ENCODE data around the gene MSI2. TPM values are rescaled to one million over a fixed set of nuclear protein-coding genes. Genes with fewer than 3 reads are reported as not detected.

Gene MSI2
- total RNA-seq, 2 experiments from 2014 or later: 113 to 114 TPM

GRCh38 chr17:57391857-57392471 lies 135.6 kb downstream of the MSI2 start:
- ATAC-seq (ENCODE audit: low read depth): no peak
- POLR2A ChIA-PET: no interaction called here
- Mint-ChIP-seq H3K36me3 (peaks cover 68% of the 10 kb centered on the region), H3K4me3 (no peak overlapping the region), H3K27me3 (no peaks in the 10 kb centered on the region), H3K4me1 (peaks cover 7% of the 10 kb centered on the region), H3K27ac (no peak overlapping the region), H3K9me3 (peaks cover 17% of the 10 kb centered on the region)
- no peak for DNase-seq

- Mint-ChIP-seq H3K36me3 (peaks cover 55% of the 10 kb centered on the region), H3K27ac (no peak overlapping the region), H3K27me3 (no peaks in the 10 kb centered on the region), H3K9me3 (peaks cover 12% of the 10 kb centered on the region), H3K4me3 (no peak overlapping the region), H3K4me1 (peaks cover 7% of the 10 kb centered on the region)
- no peak for DNase-seq
- ATAC-seq (ENCODE audit: low read depth): no peak
- POLR2A ChIA-PET: no interaction called here
These were observed 137.0 kb downstream of the MSI2 start for GRCh38 chr17:57393368-57393767.

DNA sequence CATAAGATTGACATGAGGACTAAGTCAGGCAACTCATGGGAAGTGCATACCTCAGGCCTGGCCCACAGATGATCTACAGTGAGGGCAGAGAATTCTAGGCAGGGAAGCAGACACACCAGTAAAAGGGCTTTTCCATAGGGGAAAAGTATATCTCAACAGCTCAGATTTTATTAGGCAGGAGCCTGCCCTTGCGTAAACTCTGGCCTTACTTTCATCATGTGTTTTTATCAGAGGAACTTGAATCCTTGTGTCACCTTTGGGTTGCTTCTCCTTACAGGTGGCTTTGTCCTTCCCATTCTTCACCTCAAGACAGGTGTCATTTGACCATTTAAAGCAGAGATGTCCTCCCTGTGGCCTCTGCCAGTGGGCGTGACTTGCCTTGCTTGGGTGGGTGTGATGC lies 138.1 kb downstream of the MSI2 start:
- POLR2A ChIA-PET: no interaction called here
- ATAC-seq (ENCODE audit: low read depth): no peak
- no peak overlapping the region for H3K4me3 Mint-ChIP-seq

GRCh38 chr17:57395721-57396321 lies 139.5 kb downstream of the MSI2 start:
- Mint-ChIP-seq H3K27ac (no peak overlapping the region), H3K4me3 (no peak overlapping the region), H3K4me1 (peaks cover 9% of the 10 kb centered on the region), H3K36me3 (peaks cover 37% of the 10 kb centered on the region), H3K27me3 (no peaks in the 10 kb centered on the region), H3K9me3 (peaks cover 9% of the 10 kb centered on the region)
- DNase-seq (no peak), ATAC-seq (ENCODE audit: low read depth) (no peak)
- POLR2A ChIA-PET: no interaction called here

More for the DNA sequence above, 138.1 kb downstream of the MSI2 start:
- DNase-seq: no peak
- no peak overlapping the region for H3K27ac Mint-ChIP-seq
- H3K4me1 Mint-ChIP-seq: peaks cover 9% of the 10 kb centered on the region
- peaks cover 45% of the 10 kb centered on the region for H3K36me3 Mint-ChIP-seq
- H3K9me3 Mint-ChIP-seq: peaks cover 9% of the 10 kb centered on the region
- no peaks in the 10 kb centered on the region for H3K27me3 Mint-ChIP-seq

- POLR2A ChIA-PET: no interaction called here
- Mint-ChIP-seq H3K27me3 (no peaks in the 10 kb centered on the region), H3K9me3 (peaks cover 9% of the 10 kb centered on the region), H3K4me1 (peaks cover 11% of the 10 kb centered on the region), H3K36me3 (peaks cover 34% of the 10 kb centered on the region), H3K4me3 (no peak overlapping the region), H3K27ac (no peak overlapping the region)
- DNase-seq (no peak), ATAC-seq (ENCODE audit: low read depth) (no peak)
These were observed 140.2 kb downstream of the MSI2 start for GRCh38 chr17:57396511-57396921.

DNA sequence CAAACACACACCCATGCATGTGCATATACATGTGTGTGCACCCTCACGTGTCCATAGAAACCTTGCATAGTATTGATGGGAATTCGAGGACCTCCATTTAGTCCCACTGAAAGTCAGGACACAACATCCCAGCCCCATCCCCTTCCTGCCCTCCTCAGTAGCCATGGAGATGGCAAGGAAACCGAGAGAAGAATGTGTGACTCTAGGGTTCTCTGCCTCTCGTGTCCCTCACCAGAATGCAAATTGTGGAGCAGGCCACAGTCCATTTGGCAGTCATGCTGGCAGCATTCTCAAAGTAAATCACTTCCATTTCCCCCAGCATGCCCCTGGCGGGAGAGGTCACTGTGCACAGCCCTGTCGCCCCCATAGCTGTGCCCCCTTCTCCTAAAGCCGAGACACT lies 141.1 kb downstream of the MSI2 start:
- POLR2A ChIA-PET: no interaction called here
- ATAC-seq (ENCODE audit: low read depth): no peak
- no peaks in the 10 kb centered on the region for H3K27me3 Mint-ChIP-seq
- DNase-seq: no peak
- no peak overlapping the region for H3K4me3 Mint-ChIP-seq
- H3K36me3 Mint-ChIP-seq: peaks cover 33% of the 10 kb centered on the region
- peaks cover 11% of the 10 kb centered on the region for H3K4me1 Mint-ChIP-seq
- H3K9me3 Mint-ChIP-seq: peaks cover 8% of the 10 kb centered on the region
- H3K27ac Mint-ChIP-seq: no peak overlapping the region

DNA sequence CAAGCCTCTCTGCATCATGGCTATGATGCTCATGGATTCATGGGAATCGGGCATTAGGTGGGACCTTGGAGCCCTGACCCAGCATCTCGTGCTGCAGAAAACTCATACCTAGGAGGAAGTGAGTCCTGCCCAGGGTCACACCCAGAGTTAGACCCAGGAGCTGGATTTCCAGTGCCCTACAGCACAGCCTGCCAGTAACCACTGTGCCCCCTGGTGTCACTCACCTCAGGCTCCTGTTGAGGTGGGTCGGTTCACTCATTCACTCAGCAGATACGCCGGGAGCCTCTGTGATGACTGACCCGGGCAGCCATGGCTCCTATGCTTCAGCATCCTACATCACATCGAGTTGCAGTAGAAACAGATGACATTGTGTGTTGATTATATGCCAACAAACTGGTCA lies 143.4 kb downstream of the MSI2 start:
- H3K27ac Mint-ChIP-seq: no peak overlapping the region
- no peak for DNase-seq
- peaks cover 22% of the 10 kb centered on the region for H3K36me3 Mint-ChIP-seq

GRCh38 chr17:57400648-57401047 lies 144.3 kb downstream of the MSI2 start:
- no peak for DNase-seq
- POLR2A ChIA-PET: interaction anchor here (0.8 kb wide), 1 partner anchor 18 kb away, joined by 3 read pairs; no protein-coding TSS in a partner anchor
- Mint-ChIP-seq H3K9me3 (no peaks in the 10 kb centered on the region), H3K27ac (no peak overlapping the region), H3K4me1 (peaks cover 15% of the 10 kb centered on the region), H3K4me3 (no peak overlapping the region), H3K27me3 (no peaks in the 10 kb centered on the region), H3K36me3 (peaks cover 15% of the 10 kb centered on the region)
- no peak for ATAC-seq (ENCODE audit: low read depth)

More for the DNA sequence above, 143.4 kb downstream of the MSI2 start:
- H3K4me1 Mint-ChIP-seq: peaks cover 16% of the 10 kb centered on the region
- no peaks in the 10 kb centered on the region for H3K27me3 Mint-ChIP-seq
- POLR2A ChIA-PET: no interaction called here
- no peak for ATAC-seq (ENCODE audit: low read depth)
- peaks cover under 1% of the 10 kb centered on the region for H3K9me3 Mint-ChIP-seq
- H3K4me3 Mint-ChIP-seq: no peak overlapping the region

DNA sequence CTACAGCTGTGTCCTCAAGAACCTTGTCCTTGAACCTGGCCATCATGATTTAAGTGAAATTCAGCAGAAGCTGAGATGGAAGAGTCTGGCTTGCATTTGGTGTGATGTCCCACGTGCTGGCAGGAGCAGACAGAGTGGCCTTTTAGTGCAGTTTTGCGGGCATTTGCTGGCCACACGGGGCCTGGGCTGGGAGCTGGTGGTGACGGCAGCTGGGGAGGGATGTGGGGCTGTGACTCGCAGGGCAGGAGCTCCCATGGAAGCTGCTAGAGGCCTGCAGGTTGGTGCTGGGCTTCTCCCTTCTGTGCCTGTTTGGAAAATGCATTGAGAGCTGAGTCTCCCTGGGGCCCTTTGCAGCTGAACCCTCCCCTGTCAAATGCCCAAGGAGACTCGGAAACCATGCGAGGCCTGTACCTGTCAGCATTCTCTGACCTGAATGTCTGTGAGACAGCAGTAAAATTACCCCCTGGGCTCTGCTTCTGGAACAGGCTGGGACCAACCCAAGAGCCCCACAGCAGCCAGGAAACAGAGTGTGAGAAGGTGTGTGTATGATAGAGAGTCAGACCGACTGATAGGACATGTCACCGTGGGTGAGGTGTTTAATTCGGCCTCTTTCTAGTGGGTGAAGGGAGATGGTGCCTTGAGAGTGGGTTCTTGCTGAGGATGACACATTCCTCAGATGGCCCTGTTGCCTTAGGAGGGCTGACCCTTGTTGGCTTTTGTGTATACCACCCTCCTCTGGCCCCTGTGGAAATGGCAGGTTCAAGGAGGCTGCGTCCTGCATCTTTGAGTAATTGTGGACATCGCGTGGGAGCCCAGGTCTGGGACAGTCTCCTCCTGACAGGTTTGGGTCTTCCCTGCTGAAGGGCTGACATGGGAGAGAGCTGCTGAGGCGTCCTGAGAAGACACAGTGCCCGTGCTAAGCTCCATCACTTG lies 145.5 kb downstream of the MSI2 start:
- no peaks in the 10 kb centered on the region for H3K9me3 Mint-ChIP-seq
- DNase-seq (no peak), ATAC-seq (ENCODE audit: low read depth) (no peak)
- POLR2A ChIA-PET: no interaction called here
- peaks cover 16% of the 10 kb centered on the region for H3K36me3 Mint-ChIP-seq
- H3K27me3 Mint-ChIP-seq: no peaks in the 10 kb centered on the region
- no peak overlapping the region for H3K4me3 Mint-ChIP-seq
- H3K4me1 Mint-ChIP-seq: peaks cover 14% of the 10 kb centered on the region
- no peak overlapping the region for H3K27ac Mint-ChIP-seq

DNA sequence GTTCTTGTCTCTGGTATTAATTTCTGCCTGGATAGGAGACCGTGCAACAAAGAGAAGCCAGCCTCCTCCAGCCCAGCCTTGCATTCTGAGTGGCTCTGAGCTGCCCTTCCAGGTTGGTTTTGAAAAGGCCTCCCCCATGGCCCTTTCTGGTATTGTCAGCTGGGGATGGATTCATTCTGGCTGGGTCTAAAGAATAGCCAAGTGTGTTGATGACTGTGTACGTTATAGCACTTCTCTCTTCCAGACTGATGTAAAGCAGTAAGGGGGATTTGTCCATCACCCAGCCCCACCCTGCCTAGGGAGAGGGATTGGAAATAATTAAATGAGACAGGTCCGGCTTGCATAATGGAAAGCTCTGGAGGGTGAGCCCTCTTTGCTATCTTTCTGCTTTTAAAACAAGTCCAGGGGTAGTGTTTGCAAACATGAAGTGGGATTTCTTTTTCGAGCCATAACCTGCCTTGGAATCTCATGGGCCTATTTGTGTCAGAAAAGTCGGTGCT lies 146.4 kb downstream of the MSI2 start:
- Mint-ChIP-seq H3K27me3 (no peaks in the 10 kb centered on the region), H3K36me3 (peaks cover 16% of the 10 kb centered on the region), H3K9me3 (no peaks in the 10 kb centered on the region), H3K4me1 (peaks cover 23% of the 10 kb centered on the region), H3K4me3 (no peak overlapping the region), H3K27ac (no peak overlapping the region)
- DNase-seq (no peak), ATAC-seq (ENCODE audit: low read depth) (no peak)
- POLR2A ChIA-PET: no interaction called here

DNA sequence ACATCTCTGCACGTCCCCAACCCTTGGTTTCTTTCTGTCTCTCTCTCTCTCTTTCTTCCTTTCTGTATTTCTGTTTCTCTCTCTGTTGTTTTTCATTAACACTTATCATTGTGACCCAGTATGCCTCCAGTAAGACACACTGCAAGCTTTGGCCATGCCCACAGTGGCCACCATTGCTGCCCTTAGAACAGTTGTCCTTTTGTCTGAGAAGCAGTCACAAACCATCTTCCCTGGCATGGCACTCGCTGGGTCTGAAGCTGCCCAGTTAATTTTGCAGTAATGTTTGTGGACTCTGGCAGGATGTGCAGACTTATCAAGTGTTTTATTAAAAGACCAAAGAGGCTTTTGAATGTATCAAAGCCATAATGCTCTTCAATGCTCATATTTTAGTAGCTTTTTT lies 146.9 kb downstream of the MSI2 start:
- POLR2A ChIA-PET: no interaction called here
- Mint-ChIP-seq H3K27ac (no peak overlapping the region), H3K9me3 (no peaks in the 10 kb centered on the region), H3K4me1 (peaks cover 28% of the 10 kb centered on the region), H3K36me3 (peaks cover 16% of the 10 kb centered on the region), H3K27me3 (no peaks in the 10 kb centered on the region), H3K4me3 (no peak overlapping the region)
- ATAC-seq (ENCODE audit: low read depth) (no peak), DNase-seq (no peak)

- DNase-seq (no peak), ATAC-seq (ENCODE audit: low read depth) (no peak)
- Mint-ChIP-seq H3K9me3 (no peaks in the 10 kb centered on the region), H3K27me3 (no peaks in the 10 kb centered on the region), H3K4me3 (no peak overlapping the region), H3K36me3 (peaks cover 17% of the 10 kb centered on the region), H3K4me1 (peaks cover 36% of the 10 kb centered on the region), H3K27ac (no peak overlapping the region)
- POLR2A ChIA-PET: no interaction called here
These were observed 147.8 kb downstream of the MSI2 start for GRCh38 chr17:57404073-57404472.

DNA sequence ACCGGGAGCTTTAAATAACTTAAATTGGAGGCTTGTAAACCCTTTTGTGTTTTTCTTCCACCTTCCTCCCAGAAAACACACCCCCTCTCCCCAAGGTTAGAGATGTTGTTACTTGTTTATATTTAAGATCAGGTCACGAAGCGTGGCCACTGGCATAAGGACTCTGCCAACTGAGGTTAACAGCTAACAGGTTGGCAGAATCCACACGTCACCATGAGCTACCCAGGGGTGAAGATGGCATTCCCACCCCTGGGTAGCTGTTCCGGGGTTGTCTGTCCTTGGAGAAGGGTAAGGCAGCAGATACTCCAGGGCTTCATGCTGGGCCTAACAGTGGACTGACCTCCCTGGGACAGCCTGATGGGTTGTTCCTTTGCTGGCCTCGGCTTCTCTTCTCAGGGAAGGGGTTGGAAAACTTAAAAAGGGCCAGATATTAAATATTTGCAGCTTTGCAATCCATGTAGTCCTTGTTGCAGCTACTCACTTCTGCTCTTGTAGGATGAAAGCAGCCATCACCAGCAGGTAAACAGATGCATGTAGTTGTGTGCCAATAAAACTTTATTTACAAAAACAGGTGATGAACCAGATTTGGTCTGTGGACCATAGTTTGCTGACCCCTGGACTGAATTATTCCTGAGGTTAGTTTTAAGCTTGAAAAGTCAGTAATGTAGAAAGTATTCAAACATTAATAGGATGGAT lies 148.6 kb downstream of the MSI2 start:
- ATAC-seq (ENCODE audit: low read depth) (no peak), DNase-seq (no peak)
- Mint-ChIP-seq H3K27me3 (no peaks in the 10 kb centered on the region), H3K36me3 (peaks cover 17% of the 10 kb centered on the region), H3K9me3 (no peaks in the 10 kb centered on the region), H3K4me1 (peaks cover 40% of the 10 kb centered on the region), H3K4me3 (no peak overlapping the region), H3K27ac (no peak overlapping the region)
- POLR2A ChIA-PET: no interaction called here
